ENCODE data around the gene ITGB8.

ITGB8 gene

GRCh38 chr7:20447021-20447650 is 116.4 kb downstream of the ITGB8 start:
- no peak for TF ChIP-seq CTCF (IDR thresholded peaks at IDR 0.05; ENCODE audit: poor library complexity, severe bottlenecking)
- no peak for DNase-seq (ENCODE audit: low spot score)
- peaks cover 2% of the 10 kb centered on the region for H3K9me3 ChIP-seq (ENCODE audit: severe bottlenecking)
- H3K27ac ChIP-seq (ENCODE audit: poor library complexity, severe bottlenecking): no peak overlapping the region
- H3K4me1 ChIP-seq (ENCODE audit: insufficient read depth, poor library complexity, severe bottlenecking): no peaks in the 10 kb centered on the region
- no peak overlapping the region for H3K4me3 ChIP-seq (ENCODE audit: severe bottlenecking)
- ATAC-seq (ENCODE audit: low read depth): no peak
- H3K36me3 ChIP-seq (ENCODE audit: low read depth): no peaks in the 10 kb centered on the region
- no peaks in the 10 kb centered on the region for H3K27me3 ChIP-seq (ENCODE audit: insufficient read depth, poor library complexity, severe bottlenecking)

- ATAC-seq (ENCODE audit: low read depth) (no peak), DNase-seq (ENCODE audit: low spot score) (no peak)
- H3K27ac ChIP-seq (ENCODE audit: poor library complexity, severe bottlenecking): no peak overlapping the region
- H3K4me1 ChIP-seq (ENCODE audit: insufficient read depth, poor library complexity, severe bottlenecking): no peaks in the 10 kb centered on the region
- TF ChIP-seq CTCF (IDR thresholded peaks at IDR 0.05; ENCODE audit: poor library complexity, severe bottlenecking): no peak
- no peak overlapping the region for H3K4me3 ChIP-seq (ENCODE audit: severe bottlenecking)
- H3K9me3 ChIP-seq (ENCODE audit: severe bottlenecking): peaks cover under 1% of the 10 kb centered on the region
- H3K27me3 ChIP-seq (ENCODE audit: insufficient read depth, poor library complexity, severe bottlenecking): no peaks in the 10 kb centered on the region
- H3K36me3 ChIP-seq (ENCODE audit: low read depth): no peaks in the 10 kb centered on the region
These were observed 118.5 kb downstream of the ITGB8 start for GRCh38 chr7:20449176-20449575.

DNA sequence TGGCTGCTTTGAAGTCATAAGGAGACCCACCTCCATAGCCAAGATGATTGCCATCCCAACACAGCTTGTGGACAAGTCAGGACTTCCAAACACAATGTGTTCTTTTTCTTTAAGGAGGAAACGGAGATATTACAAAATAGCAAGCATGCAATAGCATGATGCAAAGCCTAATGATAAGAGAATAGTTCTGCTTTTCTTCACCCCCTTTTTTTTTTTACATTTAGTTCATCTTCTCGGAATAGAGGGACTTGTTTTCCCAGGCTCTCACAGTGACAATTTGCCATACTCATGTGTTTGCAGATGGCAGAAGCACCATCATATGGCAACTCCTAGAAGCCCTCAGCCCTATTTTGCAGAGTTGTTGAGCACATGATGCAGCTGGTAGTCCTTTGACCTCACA is 119.8 kb downstream of the ITGB8 start:
- H3K4me1 ChIP-seq (ENCODE audit: insufficient read depth, poor library complexity, severe bottlenecking): no peaks in the 10 kb centered on the region
- no peak for TF ChIP-seq CTCF (IDR thresholded peaks at IDR 0.05; ENCODE audit: poor library complexity, severe bottlenecking)
- no peak overlapping the region for H3K27ac ChIP-seq (ENCODE audit: poor library complexity, severe bottlenecking)
- ATAC-seq (ENCODE audit: low read depth) (no peak), DNase-seq (ENCODE audit: low spot score) (no peak)
- H3K4me3 ChIP-seq (ENCODE audit: severe bottlenecking): no peak overlapping the region
- H3K27me3 ChIP-seq (ENCODE audit: insufficient read depth, poor library complexity, severe bottlenecking): no peaks in the 10 kb centered on the region
- H3K9me3 ChIP-seq (ENCODE audit: severe bottlenecking): no peaks in the 10 kb centered on the region
- H3K36me3 ChIP-seq (ENCODE audit: low read depth): no peaks in the 10 kb centered on the region

DNA sequence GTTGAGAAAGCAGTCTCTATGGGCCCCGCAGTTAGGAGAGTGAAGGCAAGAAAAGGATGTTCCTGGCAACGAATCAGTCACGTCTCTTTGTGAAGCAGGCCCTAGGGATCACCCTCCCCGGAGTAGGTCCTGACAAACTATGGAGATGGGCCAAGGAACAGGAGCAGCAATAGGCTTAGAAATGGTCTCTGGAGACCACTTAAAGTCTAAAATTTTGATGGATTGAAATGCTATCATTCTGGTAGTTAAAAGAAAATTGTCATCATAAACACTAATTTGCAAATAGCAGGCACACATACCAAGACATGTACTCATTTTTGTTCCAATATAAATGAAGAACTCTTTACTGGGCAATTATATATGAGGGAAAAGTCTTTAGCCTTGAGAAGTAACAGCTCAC is 123.5 kb downstream of the ITGB8 start:
- DNase-seq (ENCODE audit: low spot score): no peak
- H3K4me3 ChIP-seq (ENCODE audit: severe bottlenecking): no peak overlapping the region
- H3K4me1 ChIP-seq (ENCODE audit: insufficient read depth, poor library complexity, severe bottlenecking): peaks cover 3% of the 10 kb centered on the region
- no peak for TF ChIP-seq CTCF (IDR thresholded peaks at IDR 0.05; ENCODE audit: poor library complexity, severe bottlenecking)
- H3K36me3 ChIP-seq (ENCODE audit: low read depth): no peaks in the 10 kb centered on the region
- H3K27me3 ChIP-seq (ENCODE audit: insufficient read depth, poor library complexity, severe bottlenecking): no peaks in the 10 kb centered on the region
- H3K9me3 ChIP-seq (ENCODE audit: severe bottlenecking): no peaks in the 10 kb centered on the region
- ATAC-seq (ENCODE audit: low read depth): no peak
- no peak overlapping the region for H3K27ac ChIP-seq (ENCODE audit: poor library complexity, severe bottlenecking)

GRCh38 chr7:20456701-20457100 is 126.0 kb downstream of the ITGB8 start:
- Histone ChIP-seq H3K27ac (ENCODE audit: poor library complexity, severe bottlenecking) (no peak overlapping the region), H3K27me3 (ENCODE audit: insufficient read depth, poor library complexity, severe bottlenecking) (no peaks in the 10 kb centered on the region), H3K9me3 (ENCODE audit: severe bottlenecking) (no peaks in the 10 kb centered on the region), H3K4me1 (ENCODE audit: insufficient read depth, poor library complexity, severe bottlenecking) (peaks cover 3% of the 10 kb centered on the region), H3K4me3 (ENCODE audit: severe bottlenecking) (no peak overlapping the region), H3K36me3 (ENCODE audit: low read depth) (no peaks in the 10 kb centered on the region)
- ATAC-seq (ENCODE audit: low read depth) (no peak), DNase-seq (ENCODE audit: low spot score) (no peak)
- no peak for TF ChIP-seq CTCF (IDR thresholded peaks at IDR 0.05; ENCODE audit: poor library complexity, severe bottlenecking)

Data from RWPE2 (cell line).